ENCODE results near the gene TMEM140.

The TMEM140 gene

DNA sequence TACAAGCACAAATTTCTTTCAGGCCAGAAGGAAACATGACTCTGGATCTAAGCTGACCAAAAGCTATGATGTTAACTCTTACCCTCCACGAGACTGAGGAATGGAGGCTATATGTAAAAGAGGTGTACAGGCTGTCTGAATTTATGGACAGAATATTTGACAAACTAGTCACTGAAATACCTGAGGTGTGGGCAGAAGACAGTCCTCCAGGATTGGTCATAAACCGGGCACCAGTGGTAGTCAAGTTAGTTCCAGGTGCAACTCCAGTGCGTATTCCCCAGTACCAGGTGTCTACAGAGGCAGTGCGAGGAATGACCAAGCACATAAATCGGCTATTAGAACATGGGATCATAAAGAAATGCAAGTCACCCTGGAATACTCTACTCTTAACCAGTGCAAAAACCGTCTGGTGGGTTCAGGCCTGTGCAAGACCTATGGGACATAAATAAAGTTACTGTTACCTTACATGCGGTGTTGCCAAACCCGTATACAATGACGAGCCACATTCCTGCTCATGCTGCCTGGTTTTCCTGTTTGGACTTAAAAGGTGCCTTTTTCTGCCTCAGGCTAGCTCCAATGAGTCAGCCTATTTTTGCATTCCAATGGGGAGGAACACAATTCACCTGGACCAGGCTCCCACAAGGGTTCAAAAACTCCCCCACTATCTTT lies 29.3 kb downstream of the TMEM140 start:
- no peak for DNase-seq

DNA sequence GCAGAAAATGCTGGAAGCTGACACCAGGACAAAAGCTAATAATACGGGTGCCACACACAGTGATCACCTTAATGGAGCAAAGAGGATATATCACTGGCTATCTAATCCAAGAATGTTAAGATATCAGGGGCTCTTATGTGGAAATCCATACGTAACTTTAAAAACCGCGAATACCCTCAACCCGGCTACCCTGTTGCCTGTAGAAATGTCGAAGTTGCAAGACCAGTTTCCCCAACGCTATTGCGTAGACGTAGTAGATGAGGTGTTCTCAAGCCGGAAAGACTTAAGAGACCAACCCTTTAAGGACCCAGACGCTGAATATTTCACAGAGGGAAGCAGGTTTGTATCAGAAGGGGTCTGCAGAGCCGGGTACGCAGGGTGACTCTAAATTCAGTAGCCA lies 30.5 kb downstream of the TMEM140 start:
- no peak for DNase-seq

DNA sequence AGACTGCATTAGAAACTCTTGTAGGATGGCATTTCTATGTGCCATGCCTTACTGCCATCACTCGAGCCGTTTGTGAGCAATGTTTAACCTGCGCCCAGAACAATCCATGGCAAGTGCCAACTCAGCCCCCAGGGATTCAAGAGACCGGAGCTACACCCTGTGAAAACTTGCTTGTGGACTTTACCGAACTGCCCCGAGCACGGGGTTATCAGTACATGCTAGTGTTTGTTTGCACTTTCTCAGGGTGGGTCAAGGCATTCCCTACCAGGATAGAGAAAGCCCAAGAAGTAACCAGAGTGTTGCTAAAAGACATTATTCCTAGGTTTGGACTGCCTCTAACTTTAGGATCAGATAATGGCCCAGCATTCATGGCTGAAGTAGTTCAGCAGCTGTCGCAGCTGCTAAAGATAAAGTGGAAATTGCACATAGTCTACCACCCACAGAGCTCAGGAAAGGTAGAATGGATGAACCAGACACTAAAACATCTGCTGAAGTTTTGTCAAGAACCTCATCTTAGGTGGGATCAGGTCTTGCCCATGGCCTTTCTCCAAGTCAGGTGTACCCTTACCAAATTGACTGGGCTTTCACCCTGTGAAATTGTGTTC lies 31.6 kb downstream of the TMEM140 start:
- no peak for DNase-seq

DNA sequence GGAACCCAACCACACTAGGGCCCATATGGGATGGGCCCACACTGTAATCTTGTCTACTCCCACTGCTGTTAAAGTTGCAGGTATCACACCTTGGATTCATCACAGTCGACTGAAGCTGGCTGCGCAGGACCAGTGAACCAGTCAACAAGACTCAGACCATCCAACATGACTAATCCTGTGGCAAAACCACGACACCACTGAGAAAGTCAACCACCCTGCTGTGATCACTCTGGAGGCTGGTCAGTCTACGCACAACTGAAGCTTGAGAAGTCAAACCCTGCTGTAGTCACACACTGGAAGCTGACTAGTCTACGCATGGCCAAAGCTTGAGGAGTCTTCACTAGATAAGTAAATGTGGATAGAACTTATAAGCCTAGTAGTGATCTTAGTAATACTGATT lies 32.2 kb downstream of the TMEM140 start:
- DNase-seq, result no peak

DNA sequence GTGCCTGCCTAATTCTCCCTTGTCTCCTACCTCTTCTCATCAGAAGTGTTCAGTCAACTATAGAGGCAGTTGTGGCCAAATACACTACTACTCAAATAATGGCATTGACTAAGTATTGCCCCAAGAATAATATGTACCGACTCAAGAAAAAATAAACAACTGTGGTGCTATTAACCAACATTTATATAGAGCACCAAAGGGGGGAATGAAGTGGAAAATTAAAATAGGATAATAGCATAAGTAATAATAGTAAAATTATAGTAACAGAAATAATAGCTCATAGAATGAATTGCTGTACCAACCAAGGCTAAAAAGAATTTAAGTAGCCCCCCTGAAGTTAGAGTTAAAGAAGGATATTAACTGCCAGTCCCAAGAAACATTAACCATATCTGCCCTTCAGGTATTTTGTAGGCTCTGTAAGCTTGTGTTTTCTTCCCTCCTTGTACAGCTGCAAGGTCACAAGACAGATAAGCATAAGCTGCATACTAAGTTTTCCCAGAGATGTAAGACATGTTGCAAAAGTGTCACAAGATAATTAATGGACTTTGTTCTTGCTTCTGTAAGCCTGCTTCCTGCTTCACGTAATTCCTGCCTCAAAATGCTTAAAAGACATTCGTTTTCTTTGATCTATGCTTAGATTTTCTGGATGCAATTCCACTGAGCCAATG lies 33.5 kb downstream of the TMEM140 start:
- no peak for DNase-seq

DNA sequence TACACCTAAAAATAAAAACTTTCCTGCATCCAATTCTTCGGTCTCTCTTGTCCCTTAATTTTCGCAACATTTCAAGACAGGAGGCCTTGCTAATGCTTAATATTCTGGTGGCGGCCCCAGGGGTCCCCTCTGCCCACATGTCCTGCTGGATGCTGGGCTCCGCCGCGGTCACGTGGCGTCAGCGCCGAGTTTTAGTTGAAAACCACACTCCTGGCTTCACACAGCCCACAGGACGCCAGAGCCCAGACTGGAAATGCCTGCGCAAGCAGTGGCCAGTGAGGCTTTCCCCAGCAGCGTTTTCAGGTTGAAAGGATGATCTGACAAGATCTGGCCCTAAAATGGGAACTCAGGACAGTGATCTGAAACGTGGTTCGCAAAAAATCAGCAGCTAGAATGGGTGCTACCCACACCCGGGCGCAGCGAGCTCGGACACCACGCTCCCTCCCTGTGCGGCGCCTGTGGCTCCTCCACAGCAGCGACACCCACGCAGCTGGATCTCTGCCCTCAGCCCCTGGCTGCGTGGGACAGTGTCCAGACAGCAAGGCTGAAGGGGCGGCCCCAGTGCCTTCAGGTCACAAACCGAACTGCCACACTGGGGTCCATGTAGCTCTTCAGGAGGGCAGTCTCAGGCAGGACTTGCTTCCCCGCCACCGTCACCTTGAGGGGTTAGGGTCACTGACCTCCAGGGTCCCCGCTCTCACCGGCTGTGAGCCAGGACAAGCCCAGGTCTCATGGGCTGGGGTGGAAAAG lies 34.2 kb downstream of the TMEM140 start:
- DNase-seq, result no peak

DNA sequence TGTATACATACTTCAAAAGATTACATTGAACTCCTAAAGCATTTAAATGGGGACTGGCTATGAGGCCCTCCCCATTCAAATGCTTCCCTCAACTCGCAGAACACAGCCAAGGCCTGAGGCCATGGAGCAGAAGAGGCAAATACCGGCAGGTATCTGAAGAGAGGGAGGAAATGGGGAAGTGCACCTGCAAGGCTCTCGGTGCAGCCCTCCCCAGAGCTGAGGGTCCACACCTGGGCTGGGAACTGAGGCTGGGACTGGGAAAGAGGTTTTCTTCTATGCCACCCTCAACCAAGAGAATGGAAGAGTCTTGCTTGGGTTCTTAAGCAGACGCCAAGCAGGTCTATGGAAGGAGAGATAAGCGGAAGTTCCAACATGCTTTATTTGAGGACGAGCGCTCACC lies 35.6 kb downstream of the TMEM140 start:
- DNase-seq, result no peak

DNA sequence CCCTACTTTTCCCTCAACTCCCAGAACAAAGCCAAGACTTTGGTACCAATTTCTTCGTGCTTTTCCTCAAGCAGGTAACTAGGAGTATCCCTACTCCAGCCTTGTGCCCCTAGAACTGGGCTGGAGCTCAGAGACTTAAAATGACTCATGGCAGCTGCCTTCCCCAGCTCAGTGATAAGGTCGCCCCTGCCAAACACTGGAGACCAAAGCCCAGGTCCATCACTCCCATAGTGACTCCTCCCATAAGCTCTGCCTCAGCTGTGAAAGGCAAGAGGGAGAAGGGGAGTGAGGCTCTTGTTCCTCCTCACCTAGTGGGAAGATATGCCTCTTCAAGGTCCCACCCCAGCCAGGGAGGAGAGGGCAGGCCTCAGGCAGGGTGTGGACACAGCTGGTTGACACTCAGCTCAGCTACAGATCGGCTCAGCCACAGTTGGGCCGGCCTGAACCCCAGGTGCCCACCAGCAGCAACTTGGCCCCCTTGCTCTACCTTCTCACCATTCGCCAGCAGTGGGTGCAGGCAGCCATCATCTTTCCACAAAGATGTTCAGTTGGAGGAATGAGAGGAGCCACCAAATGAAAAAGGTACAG lies 36.5 kb downstream of the TMEM140 start:
- DNase-seq, result no peak

DNA sequence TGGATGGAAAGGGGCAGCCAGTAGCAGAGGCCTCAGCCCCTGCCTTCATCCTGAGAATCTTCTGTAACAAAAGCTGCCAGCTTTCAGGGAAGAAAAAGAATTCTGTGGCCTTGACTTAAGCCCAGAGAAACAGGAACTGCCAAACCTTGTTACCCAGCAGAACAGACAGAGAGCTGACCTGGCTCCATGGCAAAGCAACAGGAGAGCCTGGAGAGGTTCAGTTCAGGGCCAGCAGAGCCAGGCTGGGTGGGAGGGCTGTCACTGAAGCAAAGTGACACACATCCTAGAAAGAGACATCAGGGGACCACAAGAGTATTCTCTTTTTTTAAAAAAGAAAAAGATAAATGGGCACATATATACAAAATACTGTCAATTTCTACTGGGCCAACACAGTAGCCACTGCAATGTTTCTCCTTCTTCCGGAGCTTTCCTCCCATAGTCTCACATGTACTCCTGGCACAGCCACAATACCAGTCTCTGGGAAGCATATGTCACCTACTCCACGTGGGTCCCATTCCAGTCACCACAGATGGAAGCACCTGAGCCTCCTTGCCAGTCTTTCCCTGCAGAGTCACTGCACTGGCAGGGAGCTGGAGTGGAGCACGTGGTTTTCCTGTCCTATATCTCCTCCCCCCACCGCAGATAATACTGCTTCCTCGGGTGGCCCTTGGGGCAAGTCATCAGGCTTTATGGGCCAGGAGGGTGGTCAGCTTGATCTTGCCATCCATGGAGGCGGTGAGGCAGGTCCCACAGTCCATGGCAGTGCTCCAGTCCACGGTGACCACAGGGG lies 37.8 kb downstream of the TMEM140 start:
- DNase-seq, result no peak

DNA sequence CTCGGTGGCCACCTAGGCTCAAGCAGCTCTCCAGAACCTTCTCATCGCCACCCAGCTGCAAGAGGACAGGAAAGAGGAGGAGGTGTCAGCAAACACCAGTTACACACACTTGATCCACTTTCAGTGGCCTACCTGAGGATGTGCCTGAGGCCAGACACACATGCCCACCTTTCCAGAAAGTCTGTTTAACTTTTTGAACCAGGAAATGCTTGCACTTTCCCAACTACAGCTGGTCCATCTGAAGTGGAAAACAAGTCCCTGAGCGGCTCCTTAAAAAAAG lies 38.3 kb downstream of the TMEM140 start:
- no peak for DNase-seq

DNA sequence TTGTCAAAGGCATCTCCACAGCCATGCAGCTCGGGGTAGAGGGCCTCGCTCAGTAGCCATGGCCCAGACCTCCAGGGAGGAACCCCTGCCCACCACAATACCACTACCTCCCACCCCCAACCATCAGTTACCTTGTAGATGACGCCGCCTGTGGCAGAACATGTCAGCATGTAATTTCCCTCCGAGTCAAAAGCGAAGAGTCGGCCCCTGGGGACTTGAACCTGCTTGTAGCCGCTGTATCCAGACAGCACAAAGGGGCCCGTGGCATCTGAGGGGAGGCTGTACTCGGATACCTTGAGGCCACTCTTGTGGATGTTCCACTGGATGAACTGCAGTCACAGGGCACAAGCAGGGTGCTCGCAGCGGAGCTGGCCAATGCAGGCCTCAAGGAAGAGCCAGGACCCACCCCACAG lies 39.0 kb downstream of the TMEM140 start:
- no peak for DNase-seq

DNA sequence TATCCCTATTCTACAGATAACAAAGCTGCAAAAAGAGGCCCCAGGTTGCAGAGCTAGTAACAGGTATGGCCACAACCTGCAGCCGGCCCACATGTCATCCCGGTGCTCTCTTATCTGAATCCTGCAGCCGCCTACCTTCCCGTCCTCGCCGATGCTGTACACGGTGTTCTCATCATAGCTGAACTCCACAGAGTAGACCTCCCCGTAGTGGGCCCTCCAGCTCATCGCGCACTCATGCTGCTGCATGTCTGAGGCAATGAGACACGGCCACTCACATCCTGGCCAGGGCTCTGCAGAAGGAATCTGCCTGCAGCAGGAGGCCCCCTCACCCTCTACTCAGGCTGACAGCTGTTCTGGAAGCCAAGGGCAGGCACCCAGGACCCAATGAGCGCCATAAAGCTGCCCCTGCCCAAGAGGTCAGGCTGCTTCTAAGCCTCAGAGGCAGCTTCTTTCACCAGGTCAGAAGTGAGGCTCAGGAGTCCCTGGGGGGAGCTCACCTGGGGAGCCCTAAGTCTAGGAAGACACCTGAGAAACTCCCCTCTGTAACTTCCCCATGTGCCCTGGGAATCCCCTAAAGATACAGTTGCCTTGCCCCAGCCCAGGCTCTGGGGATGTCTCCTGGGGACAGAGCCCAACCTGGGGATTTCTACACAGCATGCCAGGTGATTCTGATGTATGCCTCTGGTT lies 40.6 kb downstream of the TMEM140 start:
- DNase-seq, result no peak

DNA sequence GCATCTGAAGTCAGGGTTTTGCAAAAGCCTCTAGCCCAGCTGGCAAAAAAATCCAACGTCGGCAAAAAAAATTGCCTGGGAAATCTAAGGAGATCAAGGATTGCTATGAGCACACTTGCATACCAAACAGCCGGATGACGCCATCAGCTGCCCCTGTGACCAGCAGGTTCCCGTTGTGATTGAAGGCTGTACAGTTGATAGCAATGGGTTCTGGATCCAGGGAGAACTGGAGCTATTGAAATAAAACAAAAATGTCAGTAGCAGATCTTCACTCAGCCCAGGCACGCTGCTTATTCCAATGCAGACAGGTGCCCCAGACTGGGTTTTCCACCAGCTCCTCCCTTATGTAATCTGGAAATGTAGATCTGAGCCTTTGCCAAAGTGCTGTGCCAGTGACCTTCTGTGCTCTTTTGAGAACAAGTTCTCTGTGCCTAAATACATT lies 41.4 kb downstream of the TMEM140 start:
- DNase-seq, result no peak

DNA sequence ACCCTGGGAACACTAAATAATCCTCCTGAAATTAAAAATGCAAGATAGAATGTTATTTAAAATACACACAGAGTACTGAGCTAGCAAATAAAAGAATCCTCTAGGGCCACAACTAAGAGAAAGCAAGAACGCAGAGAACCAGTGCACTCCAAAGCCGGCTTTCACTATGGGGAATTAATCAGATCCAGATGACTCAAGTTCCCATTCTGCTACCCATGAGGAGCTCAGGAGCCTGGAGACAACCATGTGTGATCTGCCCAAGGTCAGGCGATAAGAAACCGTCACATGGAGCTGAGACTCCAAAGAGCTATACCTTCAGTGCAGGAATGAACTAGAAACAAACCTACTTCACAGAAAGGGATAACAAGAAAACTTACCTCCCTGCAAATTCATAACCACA lies 42.1 kb downstream of the TMEM140 start:
- no peak for DNase-seq

DNA sequence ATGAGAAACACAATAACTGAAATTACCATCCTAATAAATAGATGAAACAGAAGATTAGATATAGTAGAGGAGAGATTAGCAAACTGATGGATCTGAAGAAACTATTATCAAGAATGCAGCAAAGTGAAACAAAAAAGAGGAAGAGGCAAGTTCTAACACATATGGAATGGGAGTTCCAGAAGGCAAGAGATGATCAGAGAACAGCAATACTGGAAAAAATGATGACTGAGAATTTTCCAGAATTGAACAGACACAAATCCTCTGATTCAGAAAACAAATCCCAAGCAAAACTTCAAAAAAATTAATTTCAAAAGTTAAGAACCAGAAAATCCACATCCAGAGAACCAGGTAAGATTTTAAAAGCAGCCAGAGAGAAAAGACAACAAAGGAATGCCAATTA lies 42.8 kb downstream of the TMEM140 start:
- DNase-seq, result no peak

DNA sequence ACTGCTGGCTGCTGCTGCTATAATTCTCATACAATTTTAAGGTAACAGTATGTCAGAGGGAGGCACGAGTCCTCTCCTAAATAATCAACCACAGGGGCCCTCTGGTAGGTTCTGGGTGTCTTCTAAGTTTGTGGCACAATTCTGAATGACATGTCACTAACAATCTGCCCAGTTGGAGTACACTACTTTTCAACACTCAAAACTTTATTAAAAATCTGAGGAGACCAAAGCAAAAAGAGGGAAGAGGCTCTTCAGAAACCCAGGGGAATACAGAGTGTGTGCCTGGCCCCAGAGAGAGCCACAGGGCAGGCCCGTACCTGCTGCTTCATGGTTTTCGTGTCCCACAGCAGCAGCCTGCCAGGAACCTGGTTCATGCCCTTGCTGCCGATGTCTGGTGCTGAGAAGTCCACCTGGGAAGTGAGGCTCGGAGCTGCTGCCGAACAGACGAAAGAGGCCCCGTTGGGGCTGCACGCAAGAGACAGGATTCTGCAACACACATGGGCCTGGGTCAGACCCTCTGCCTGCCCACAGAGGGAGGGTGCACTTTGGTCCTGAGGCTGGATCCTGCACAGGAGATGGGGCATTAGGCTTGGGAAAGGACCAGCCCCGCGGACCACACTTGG lies 45.2 kb downstream of the TMEM140 start:
- no peak for DNase-seq

DNA sequence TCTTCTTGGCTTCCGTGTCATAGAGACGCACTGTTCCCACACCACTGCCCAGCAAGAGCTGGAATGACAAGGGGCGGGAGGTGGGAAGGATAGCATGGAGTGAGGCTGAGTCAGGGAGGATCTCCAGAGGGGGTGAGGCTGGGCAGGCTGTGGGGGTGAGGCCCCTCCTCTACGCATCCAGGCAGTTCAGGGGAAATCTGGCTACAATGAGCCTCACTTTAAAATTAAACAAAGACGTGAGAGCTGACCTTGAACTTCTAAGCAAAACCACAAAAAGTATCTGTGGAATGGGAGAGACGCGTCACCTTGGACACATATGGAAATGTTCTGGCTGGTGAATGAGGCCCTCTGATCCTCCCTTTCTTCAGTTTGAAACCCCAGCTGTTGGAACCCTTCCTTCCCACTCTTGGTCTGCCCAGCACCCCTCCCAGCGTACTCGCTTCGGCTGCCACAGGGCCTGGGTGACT lies 45.8 kb downstream of the TMEM140 start:
- no peak for DNase-seq

DNA sequence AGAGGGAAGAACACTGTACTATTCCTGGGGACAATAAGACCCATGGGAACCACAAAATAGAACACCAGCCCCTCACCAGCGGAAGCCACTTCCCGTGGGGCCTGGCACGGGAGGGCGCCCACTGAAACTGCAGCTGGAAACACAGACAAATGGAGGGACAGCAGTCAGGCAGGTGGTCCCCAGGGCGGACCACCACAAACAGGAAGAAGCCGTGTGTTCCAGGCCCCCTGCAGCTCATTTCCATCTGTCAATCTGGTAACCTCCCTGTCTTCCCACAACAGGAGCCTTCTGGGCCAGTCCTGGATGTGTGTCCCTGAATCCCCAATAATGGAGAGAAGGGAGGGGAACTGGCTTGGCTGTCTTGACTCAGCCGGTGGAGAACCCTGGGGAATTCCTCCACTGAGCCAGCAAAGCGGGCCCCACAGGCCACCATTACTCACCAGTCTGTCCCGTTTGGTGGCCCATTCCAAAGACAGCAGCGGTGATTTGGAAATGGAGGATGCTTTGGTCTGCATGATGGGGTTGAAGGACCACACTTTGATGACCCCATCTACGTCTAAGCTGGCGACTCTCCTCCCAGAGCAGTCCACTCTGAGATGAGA lies 46.7 kb downstream of the TMEM140 start:
- no peak for DNase-seq

DNA sequence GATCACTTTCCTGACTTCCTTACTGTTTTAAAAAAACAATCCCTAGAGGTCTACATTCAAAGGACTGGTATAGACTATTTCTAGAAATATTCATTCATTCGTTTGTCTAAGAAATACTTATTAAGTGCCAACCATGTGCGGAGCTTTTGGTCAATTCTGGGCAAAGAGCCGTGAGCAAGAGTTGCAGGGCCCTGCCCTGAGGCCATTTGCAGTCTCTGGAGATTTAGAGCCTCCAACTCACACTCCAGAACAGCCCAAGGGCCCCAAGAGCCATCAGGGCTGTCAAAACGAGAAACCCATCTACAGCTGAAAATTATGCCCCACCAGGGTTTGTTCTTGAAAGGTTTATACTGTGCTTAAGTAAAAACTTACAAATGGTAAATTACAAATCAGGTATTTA lies 47.3 kb downstream of the TMEM140 start:
- no peak for DNase-seq

DNA sequence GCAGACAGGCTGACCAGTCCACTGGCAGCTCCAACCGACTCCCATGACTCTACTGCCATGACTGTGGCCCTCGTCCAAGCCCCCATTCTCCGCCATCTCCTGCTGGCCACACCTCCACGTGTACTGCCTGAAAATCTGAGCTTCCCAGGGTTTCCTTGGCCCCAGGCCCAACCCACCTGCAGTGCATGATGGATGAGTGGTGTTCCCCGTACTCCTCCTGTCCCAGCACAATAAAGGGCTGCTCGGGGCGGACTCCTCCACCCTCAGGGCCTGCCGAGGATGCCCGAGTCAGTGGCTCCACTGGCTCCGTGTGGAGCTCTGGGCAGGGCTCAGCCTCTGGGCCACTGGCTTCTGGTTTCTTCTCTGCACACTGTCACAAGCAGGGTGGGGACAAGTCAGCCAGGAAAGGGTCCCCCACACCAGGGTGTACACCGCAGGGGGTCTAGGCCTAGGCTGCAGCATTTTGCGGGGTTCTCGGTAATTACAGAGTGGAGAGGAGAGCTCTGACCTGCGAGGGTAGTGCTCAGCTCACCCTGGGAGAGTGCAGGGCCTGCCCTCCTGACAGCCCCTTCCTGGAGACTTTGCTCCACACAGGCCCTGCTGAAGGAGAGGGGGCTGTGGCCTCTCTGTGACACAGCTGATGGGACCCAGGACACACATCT lies 48.2 kb downstream of the TMEM140 start:
- DNase-seq, result no peak

DNA sequence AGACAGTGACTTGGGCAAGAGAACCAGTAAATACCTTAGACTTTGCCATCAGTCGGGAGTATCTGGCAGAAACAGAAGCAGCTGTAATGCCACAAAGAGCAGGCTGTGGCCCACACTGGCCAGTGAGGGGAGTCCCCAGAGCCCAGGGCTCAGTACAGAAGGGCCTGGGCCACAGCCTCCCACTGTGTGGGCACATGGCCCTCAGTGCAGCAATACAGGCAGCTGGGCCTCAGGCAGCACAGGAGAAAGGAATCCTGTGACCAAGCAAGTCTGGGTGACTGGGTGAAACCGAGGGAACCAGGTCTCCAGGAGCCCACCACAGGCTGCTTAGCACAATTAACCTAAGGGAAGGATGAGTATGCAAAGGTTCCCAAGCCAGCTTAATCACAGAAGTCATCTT lies 49.5 kb downstream of the TMEM140 start:
- DNase-seq, result no peak

All from stimulated activated CD4-positive, alpha-beta T cell treated with anti-CD3 and anti-CD28 coated beads, Interleukin-4, amount 100 ng/mL, for 1 hour (primary cell).